Erythroblast (primary cell): ENCODE results near the gene ZDHHC17.

Source experiments
- DNase-seq, 2 experiments: peaks; one replicate each; lab custom pipeline; 2025; lab: John Stamatoyannopoulos, UW
- GATA1 ChIP-seq: IDR thresholded peaks from 2 replicates; pipeline ENCODE4 v1.6.1; 2011; ENCODE audit warnings: low read depth, mild to moderate bottlenecking, control low read depth, low read length, moderate library complexity
- POLR2A ChIP-seq: IDR thresholded peaks from 2 replicates; pipeline ENCODE4 v1.6.1; 2011; ENCODE audit warnings: mild to moderate bottlenecking, low read length

ZDHHC17 gene

GRCh38 chr12:76784600-76785051 lies 20.7 kb downstream of the ZDHHC17 start:
- no peak for DNase-seq
- no peak for TF ChIP-seq GATA1
- no peak for TF ChIP-seq POLR2A

GRCh38 chr12:76785407-76785806 lies 21.5 kb downstream of the ZDHHC17 start:
- TF ChIP-seq POLR2A = no peak
- TF ChIP-seq GATA1 = no peak
- DNase-seq = no peak

- DNase-seq = peak; percentile 14 to 60
Measured at GRCh38 chr12:76786986-76787385, 23.1 kb downstream of the ZDHHC17 start.

GRCh38 chr12:76787689-76788088 lies 23.8 kb downstream of the ZDHHC17 start:
- no peak for TF ChIP-seq POLR2A
- TF ChIP-seq GATA1 = no peak
- no peak for DNase-seq

More at GRCh38 chr12:76786986-76787385, 23.1 kb downstream of the ZDHHC17 start:
- TF ChIP-seq GATA1 = no peak
- no peak for TF ChIP-seq POLR2A

GRCh38 chr12:76789335-76790050 lies 25.6 kb downstream of the ZDHHC17 start:
- no peak for TF ChIP-seq POLR2A
- TF ChIP-seq GATA1 = no peak
- no peak for DNase-seq

GRCh38 chr12:76790564-76791552 lies 26.9 kb downstream of the ZDHHC17 start:
- peak; percentile 43 to 57 for DNase-seq
- TF ChIP-seq GATA1 (no peak), POLR2A (no peak)

GRCh38 chr12:76792828-76793227 lies 28.9 kb downstream of the ZDHHC17 start:
- DNase-seq = no peak
- TF ChIP-seq GATA1 (no peak), POLR2A (no peak)

GRCh38 chr12:76798864-76799263 lies 34.9 kb downstream of the ZDHHC17 start:
- DNase-seq = no peak

GRCh38 chr12:76799362-76799761 lies 35.4 kb downstream of the ZDHHC17 start:
- no peak for DNase-seq
- TF ChIP-seq GATA1 (no peak), POLR2A (no peak)

More at GRCh38 chr12:76798864-76799263, 34.9 kb downstream of the ZDHHC17 start:
- no peak for TF ChIP-seq GATA1
- TF ChIP-seq POLR2A = no peak

GRCh38 chr12:76802060-76802459 lies 38.1 kb downstream of the ZDHHC17 start:
- TF ChIP-seq GATA1 (no peak), POLR2A (no peak)
- DNase-seq = no peak

GRCh38 chr12:76804435-76804976 lies 40.6 kb downstream of the ZDHHC17 start:
- TF ChIP-seq POLR2A (no peak), GATA1 (no peak)
- peak; percentile 17 to 36 for DNase-seq

GRCh38 chr12:76810671-76811419 lies 46.9 kb downstream of the ZDHHC17 start:
- DNase-seq = no peak
- TF ChIP-seq GATA1 = no peak
- TF ChIP-seq POLR2A = no peak

GRCh38 chr12:76811976-76812375 lies 48.1 kb downstream of the ZDHHC17 start:
- no peak for TF ChIP-seq GATA1
- TF ChIP-seq POLR2A = no peak
- no peak for DNase-seq
